Activated T-cell treated with anti-CD3 and anti-CD28 coated beads, Interleukin-2, amount 50 U/mL, for 1 hour (primary cell): ENCODE results near the gene KCTD4.

Experiments used
- DNase-seq: peaks from one replicate; pipeline ENCODE4 v3.0.0-alpha.2; 2020

KCTD4 gene

GRCh38 chr13:45168555-45168930 lies 32.3 kb downstream of the KCTD4 start:
- DNase-seq = no peak

DNA sequence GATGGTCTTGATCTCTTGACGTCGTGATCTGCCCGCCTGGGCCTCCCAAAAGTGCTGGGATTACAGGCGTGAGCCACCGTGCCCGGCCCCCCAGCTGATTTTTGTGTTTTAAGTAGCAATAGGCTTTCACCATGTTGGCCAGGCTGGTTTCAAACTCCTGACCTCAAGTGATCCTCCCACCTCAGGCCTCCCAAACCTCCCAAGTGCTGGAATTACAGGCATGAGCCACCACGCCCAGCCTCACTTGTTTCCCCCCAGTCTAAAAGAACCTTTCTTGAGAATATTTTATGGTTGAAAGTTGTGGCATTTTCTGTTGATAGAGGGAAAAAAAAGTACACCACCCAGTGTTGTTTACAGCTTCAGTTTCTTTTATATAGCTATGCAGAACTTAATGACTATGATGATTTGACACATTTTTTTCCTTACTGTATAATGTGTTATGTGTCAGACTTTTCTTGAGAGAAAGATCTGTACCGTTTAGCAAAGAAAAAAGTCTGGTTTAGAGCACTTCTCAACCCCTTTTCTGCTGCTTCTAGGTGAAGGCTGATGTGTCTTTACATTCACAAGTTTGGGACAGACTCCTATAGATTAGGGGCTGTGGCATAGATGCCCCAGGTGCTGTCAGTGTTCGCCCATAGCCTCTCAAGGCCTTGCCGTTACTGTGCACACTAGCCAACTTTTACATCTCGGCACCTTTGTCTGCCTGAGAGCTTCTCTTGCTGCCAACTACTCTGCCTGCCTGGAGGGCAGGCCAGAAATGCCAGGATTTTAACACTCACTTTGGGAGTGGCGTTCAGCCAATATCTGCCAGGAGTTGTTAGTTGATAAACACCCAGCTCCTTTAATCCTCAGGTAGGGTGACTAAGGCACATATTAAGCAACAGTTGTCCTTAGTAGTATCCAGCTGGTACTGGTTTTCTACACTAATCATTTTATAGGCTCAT lies 33.0 kb downstream of the KCTD4 start:
- DNase-seq = no peak

DNA sequence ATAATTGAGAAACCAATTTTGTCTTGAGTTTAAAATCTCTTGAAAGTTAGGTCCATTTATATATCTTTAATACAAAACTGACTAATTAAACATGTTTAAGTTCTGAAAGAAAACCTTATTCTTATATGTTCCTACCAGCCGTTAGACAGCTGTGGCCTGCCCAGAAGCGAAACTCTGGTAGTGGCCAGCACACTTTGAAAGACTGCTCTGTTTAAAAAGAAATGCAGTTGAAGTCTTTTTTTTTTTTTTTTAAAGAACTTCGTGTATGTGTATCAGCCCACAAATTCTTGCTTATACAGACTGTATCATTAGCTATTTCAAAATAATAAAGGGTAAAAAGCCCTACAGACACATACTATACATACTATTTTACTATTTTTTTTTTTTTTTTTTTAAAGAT lies 34.0 kb downstream of the KCTD4 start:
- no peak for DNase-seq

DNA sequence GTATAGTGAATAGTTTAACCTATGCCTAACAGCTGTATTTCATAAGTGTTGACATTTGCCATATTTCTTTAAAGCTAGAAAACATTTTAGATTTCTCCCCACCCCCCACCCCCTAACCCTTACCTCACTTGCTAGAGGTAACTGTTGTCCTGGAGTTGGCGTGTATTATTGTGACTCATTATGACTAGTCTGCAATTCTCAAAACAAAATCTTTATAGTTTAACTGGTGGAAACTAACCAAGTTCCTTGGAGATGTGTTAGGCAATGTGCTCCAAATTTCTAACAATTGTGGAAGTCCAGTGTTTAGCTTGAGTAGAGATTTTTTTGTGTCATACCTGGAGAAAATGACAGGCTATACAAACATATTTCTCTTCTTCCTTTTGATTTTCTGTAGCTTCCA lies 38.0 kb downstream of the KCTD4 start:
- no peak for DNase-seq

GRCh38 chr13:45162194-45162593 lies 38.7 kb downstream of the KCTD4 start:
- DNase-seq = no peak

GRCh38 chr13:45156565-45157361 lies 44.1 kb downstream of the KCTD4 start:
- DNase-seq = no peak

DNA sequence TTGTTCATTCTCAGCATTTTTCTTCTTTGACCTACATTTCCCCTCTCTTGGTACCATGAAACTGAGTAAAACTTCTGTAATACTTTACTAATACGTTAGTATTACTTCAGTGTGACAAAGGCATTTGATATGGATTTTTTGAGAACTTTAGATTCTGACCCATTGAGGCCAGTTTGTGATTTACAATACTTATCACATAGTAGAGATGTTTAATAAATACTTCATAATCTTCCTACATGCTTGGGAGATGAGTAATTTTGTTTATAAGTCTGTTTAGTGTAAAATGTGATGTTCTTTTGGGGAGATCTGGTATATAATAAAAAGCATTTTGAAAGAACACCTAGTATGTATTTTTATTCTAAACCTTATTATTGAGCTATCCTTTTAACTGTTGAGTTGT lies 50.9 kb downstream of the KCTD4 start:
- no peak for DNase-seq

DNA sequence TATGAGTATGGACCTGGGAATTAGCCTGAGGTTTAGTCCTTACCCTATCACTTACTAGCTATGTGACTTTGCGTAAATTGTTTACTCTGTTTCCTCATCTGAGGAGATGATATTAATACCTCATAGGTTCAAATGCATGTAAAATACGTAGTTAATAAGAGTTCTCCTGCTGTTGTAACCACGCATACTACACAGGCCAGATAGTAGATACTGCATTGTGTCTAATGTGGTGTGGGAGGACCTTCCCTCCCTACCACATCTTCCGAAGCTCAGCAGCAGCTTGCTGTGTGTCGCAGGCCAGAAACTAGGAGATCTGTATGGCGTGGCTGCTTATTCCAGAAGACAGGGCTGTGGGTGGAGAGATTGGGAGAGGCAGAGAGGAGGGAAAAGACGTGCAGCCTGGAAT lies 57.5 kb downstream of the KCTD4 start:
- no peak for DNase-seq
